Fibroblast of lung (primary cell): ENCODE data around the gene TMC2.
"Not testable (repeated sequence)": the region's sequence is repeated elsewhere in the genome, so short reads cannot be mapped to it uniquely, and the experiment has no call there.

ENCODE experiments used
- EZH2 ChIP-seq: IDR thresholded peaks from 2 replicates; pipeline ENCODE4 v1.5.1; 2012; ENCODE audit warnings: low read length, control low read depth, mild to moderate bottlenecking; ENCODE audit errors: missing control alignments
- TF ChIP-seq, protein P1 (sequence below), 2 donors: IDR thresholded peaks in 1 of 2; conservative IDR thresholded peaks in 1 of 2; 1 replicate in 1 of 2; 2 replicates in 1 of 2; pipeline ENCODE4 v1.5.1; 2011 to 2012; ENCODE audit warnings: low read length in 2 of 2, control low read depth in 1 of 2, inconsistent platforms in 1 of 2, low read depth in 1 of 2, mild to moderate bottlenecking in 1 of 2

DNA sequence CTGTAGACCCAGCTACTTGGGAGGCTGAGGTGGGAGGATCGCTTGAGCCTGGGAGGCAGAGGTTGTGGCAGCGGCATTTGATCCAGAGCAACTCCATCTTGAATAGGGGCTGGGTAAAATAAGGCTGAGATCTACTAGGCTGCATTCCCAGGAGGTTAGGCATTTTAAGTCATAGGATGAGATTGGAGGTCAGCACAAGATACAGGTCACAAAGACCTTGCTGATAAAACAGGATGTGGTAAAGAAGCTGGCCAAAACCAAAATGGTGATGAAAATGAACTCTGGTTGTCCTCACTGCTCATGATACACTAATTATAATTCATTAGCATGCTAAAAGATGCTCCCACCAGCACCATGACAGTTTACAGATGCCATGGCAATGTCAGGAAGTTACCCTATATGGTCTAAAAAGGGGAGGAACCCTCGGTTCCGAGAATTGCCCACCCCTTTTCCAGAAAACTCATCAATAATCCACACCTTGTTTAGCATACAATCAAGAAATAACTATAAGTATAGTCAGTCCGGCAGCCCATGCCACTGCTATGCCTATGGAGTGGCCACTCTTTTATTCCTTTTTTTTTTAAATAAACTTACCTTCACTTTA, 13.4 kb upstream of the TMC2 start:
- TF ChIP-seq, protein P1, sequence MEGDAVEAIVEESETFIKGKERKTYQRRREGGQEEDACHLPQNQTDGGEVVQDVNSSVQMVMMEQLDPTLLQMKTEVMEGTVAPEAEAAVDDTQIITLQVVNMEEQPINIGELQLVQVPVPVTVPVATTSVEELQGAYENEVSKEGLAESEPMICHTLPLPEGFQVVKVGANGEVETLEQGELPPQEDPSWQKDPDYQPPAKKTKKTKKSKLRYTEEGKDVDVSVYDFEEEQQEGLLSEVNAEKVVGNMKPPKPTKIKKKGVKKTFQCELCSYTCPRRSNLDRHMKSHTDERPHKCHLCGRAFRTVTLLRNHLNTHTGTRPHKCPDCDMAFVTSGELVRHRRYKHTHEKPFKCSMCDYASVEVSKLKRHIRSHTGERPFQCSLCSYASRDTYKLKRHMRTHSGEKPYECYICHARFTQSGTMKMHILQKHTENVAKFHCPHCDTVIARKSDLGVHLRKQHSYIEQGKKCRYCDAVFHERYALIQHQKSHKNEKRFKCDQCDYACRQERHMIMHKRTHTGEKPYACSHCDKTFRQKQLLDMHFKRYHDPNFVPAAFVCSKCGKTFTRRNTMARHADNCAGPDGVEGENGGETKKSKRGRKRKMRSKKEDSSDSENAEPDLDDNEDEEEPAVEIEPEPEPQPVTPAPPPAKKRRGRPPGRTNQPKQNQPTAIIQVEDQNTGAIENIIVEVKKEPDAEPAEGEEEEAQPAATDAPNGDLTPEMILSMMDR (conservative IDR thresholded peaks at IDR 0.05 in 1 of 2, IDR thresholded peaks at IDR 0.05 in 1 of 2; ENCODE audit: low read depth in 1 of 2, low read length in 2 of 2), result not testable (repeated sequence)
- not testable (repeated sequence) for TF ChIP-seq EZH2
